ENCODE measurements around the gene MAST3.
A peak's percentile ranks its signal among the peaks of the same experiment; 100 is the strongest.

The MAST3 gene

GRCh38 chr19:18156841-18157464 is 59.4 kb downstream of the MAST3 start (continued):
- TF ChIP-seq ZNF837 (tag by site-specific recombination; IDR thresholded peaks at IDR 0.05), result no peak
- no peak for TF ChIP-seq ZNF148 (tag by site-specific recombination; IDR thresholded peaks at IDR 0.05; ENCODE audit: borderline replicate concordance)
- no peak for TF ChIP-seq ZNF24 (tag by site-specific recombination; IDR thresholded peaks at IDR 0.05)
- TF ChIP-seq ZSCAN23 (tag by site-specific recombination; IDR thresholded peaks at IDR 0.05), result no peak
- no peak for TF ChIP-seq ZNF623 (tag by site-specific recombination; IDR thresholded peaks at IDR 0.05)
- TF ChIP-seq ZNF791 (tag by site-specific recombination; IDR thresholded peaks at IDR 0.05), result no peak
- TF ChIP-seq ZNF549 (tag by site-specific recombination; IDR thresholded peaks at IDR 0.05), result no peak
- no peak; the same call in 1 of the 2 replicates for TF ChIP-seq ZNF610 (tag by site-specific recombination; IDR thresholded peaks at IDR 0.05; ENCODE audit: borderline replicate concordance)
- TF ChIP-seq ZNF112 (tag by site-specific recombination; IDR thresholded peaks at IDR 0.05), result no peak

GRCh38 chr19:18157465-18158063 is 60.0 kb downstream of the MAST3 start:
- no peak overlapping the region for H3K4me3 ChIP-seq (ENCODE audit: low read depth, low read length)
- ChIA-PET CTCF (interaction anchor here (0.6 to 1.4 kb wide), 6 partner anchors 10 to 136 kb away, joined by 3 to 6 read pairs (median 3); no protein-coding TSS in a partner anchor), POLR2A (interaction anchor here (0.6 to 1.0 kb wide), 5 partner anchors 59 to 636 kb away, joined by 3 to 5 read pairs (median 3); partner anchors contain the start of gene JUND)
- peaks cover 0 to 36% of the 10 kb centered on the region in 2 experiments; a peak in 2 of 3 replicates for H3K36me3 ChIP-seq (ENCODE audit: control insufficient read depth in 2 of 2, insufficient read depth in 1 of 2, low read length in 2 of 2)
- peaks cover 12% of the 10 kb centered on the region for H3K4me1 ChIP-seq (ENCODE audit: control insufficient read depth, insufficient read depth, low read length)
- H3K9me3 ChIP-seq (ENCODE audit: control insufficient read depth, insufficient read depth, low read depth, low read length), result no peaks in the 10 kb centered on the region
- H3K27ac ChIP-seq (ENCODE audit: extremely low read depth, low read depth, low read length), result peak overlapping the region; percentile 85
- TF ChIP-seq ZSCAN16 (tag by site-specific recombination; IDR thresholded peaks at IDR 0.05) (no peak), ZNF837 (tag by site-specific recombination; IDR thresholded peaks at IDR 0.05) (no peak), ZNF596 (tag by site-specific recombination; IDR thresholded peaks at IDR 0.05) (no peak), GFI1B (tag by site-specific recombination; IDR thresholded peaks at IDR 0.05) (no peak), HOXD13 (CRISPR knock-in tag; IDR thresholded peaks at IDR 0.05; ENCODE audit: borderline replicate concordance) (no peak), ZEB2 (tag by site-specific recombination; IDR thresholded peaks at IDR 0.05) (peak; percentile 92), ZNF24 (tag by site-specific recombination; IDR thresholded peaks at IDR 0.05) (peak; percentile 37; the same call in 1 of the 2 replicates), ZNF132 (tag by site-specific recombination; IDR thresholded peaks at IDR 0.05; ENCODE audit: borderline replicate concordance) (no peak), ZNF529 (tag by site-specific recombination; IDR thresholded peaks at IDR 0.05; ENCODE audit: insufficient replicate concordance) (no peak), ZNF292 (tag by site-specific recombination; IDR thresholded peaks at IDR 0.05; ENCODE audit: borderline replicate concordance, low read depth) (no peak), ZNF416 (tag by site-specific recombination; IDR thresholded peaks at IDR 0.05) (no peak), ZNF121 (tag by site-specific recombination; IDR thresholded peaks at IDR 0.05) (no peak), ZSCAN23 (tag by site-specific recombination; IDR thresholded peaks at IDR 0.05) (no peak), ZNF221 (tag by site-specific recombination; IDR thresholded peaks at IDR 0.05; ENCODE audit: borderline replicate concordance) (no peak), ZNF843 (tag by site-specific recombination; IDR thresholded peaks at IDR 0.05) (no peak), BCL11B (tag by site-specific recombination; IDR thresholded peaks at IDR 0.05; ENCODE audit: low read depth) (0 out of 2 replicates have a peak, but pooled peaks have one; percentile 78), ZNF398 (tag by site-specific recombination; IDR thresholded peaks at IDR 0.05) (peak; percentile 37; the same call in 1 of the 2 replicates), RBAK (tag by site-specific recombination; IDR thresholded peaks at IDR 0.05) (no peak), ZNF488 (tag by site-specific recombination; IDR thresholded peaks at IDR 0.05) (no peak), ZNF354C (tag by site-specific recombination; IDR thresholded peaks at IDR 0.05; ENCODE audit: borderline replicate concordance, low read depth) (no peak), ZSCAN5A (tag by site-specific recombination; IDR thresholded peaks at IDR 0.05) (no peak)

All from HEK293 (cell line).